A673 (cell line): ENCODE data around the gene EXOC6B. TPM values are rescaled to one million over a fixed set of nuclear protein-coding genes. Genes with fewer than 3 reads are reported as not detected.

Experiments used
- BruUV-seq: library from RNA; stranded (reverse); fragments of 400-500 nt; replicated peaks from 2 replicates; lab custom pipeline; 2021; lab: Mats Ljungman, UMichigan
- CTCF ChIA-PET: fragments of 300-600 bp; sonication (Branson Sonifier 250); formaldehyde crosslinking; loops from one replicate; lab custom pipeline; 2022; ENCODE audit warnings: antibody characterized with exemption; lab: Charles Lee
- POLR2A ChIA-PET: fragments of 300-600 bp; sonication (Branson Sonifier 250); formaldehyde crosslinking; loops from one replicate; lab custom pipeline; 2022; ENCODE audit warnings: antibody characterized with exemption; ENCODE audit not compliant: low non-redundant PET; lab: Charles Lee
- DNase-seq: peaks from one replicate; pipeline ENCODE4 v3.0.0-alpha.2; 2015; ENCODE audit warnings: low spot score
- H3K27ac ChIP-seq: fragments of 200-600 bp; sonication (generic); 2 replicates; pipeline ENCODE4 v1.5.1; 2016; ENCODE audit warnings: mixed run types, low read depth, mild to moderate bottlenecking, mixed read lengths, antibody characterized with exemption, low read length; ENCODE audit not compliant: poor library complexity, severe bottlenecking
- H3K27me3 ChIP-seq: fragments of 200-600 bp; sonication (generic); replicated peaks from 2 replicates; pipeline ENCODE4 v1.6.1; 2017; ENCODE audit warnings: mixed run types, low read depth, mild to moderate bottlenecking, mixed read lengths, antibody characterized with exemption, low read length; ENCODE audit not compliant: insufficient read depth, poor library complexity
- H3K36me3 ChIP-seq: fragments of 200-600 bp; sonication (generic); 2 replicates; pipeline ENCODE4 v1.6.1; 2016; ENCODE audit warnings: mixed run types, mild to moderate bottlenecking, mixed read lengths, antibody characterized with exemption, low read length; ENCODE audit not compliant: insufficient read depth, poor library complexity, severe bottlenecking
- H3K4me1 ChIP-seq: fragments of 200-600 bp; sonication (generic); 2 replicates; pipeline ENCODE4 v1.6.1; 2017; ENCODE audit warnings: mixed run types, mild to moderate bottlenecking, mixed read lengths, antibody characterized with exemption, low read length; ENCODE audit not compliant: insufficient read depth, poor library complexity, severe bottlenecking
- H3K4me3 ChIP-seq: fragments of 200-600 bp; sonication (generic); 2 replicates; pipeline ENCODE4 v1.5.1; 2016; ENCODE audit warnings: low read depth, mixed run types, mild to moderate bottlenecking, mixed read lengths, low read length; ENCODE audit not compliant: poor library complexity, severe bottlenecking
- H3K9me3 ChIP-seq: fragments of 200-600 bp; sonication (generic); 2 replicates; pipeline ENCODE4 v1.6.1; 2016; ENCODE audit warnings: mixed run types, low read depth, mild to moderate bottlenecking, mixed read lengths, antibody characterized with exemption, low read length; ENCODE audit not compliant: poor library complexity, severe bottlenecking
- EZH2 ChIP-seq: fragments of 200-600 bp; sonication (generic); IDR thresholded peaks from 2 replicates; pipeline ENCODE4 v1.6.1; 2017; ENCODE audit warnings: borderline replicate concordance, low read depth, mild to moderate bottlenecking, mixed read lengths, antibody characterized with exemption, low read length; ENCODE audit not compliant: poor library complexity, severe bottlenecking
- intact Hi-C: fragments of 100-400 bp; cut with micrococcal nuclease; formaldehyde crosslinking; loops from one replicate; pipeline ENCODE4 v1.10.0; 2022; ENCODE audit not compliant: unreplicated experiment
- total RNA-seq: library from RNA; stranded (reverse); gene quantifications from 2 replicates; pipeline ENCODE4 v1.2.3, GENCODE V29; 2021
- TF ChIP-seq, protein P1 (sequence below): fragments of 300-800, 200-600 bp; sonication (generic); conservative IDR thresholded peaks from 2 replicates; pipeline ENCODE4 v1.5.1; 2017; ENCODE audit warnings: low read depth, mild to moderate bottlenecking, antibody characterized with exemption, low read length, moderate library complexity, mixed read lengths

Gene EXOC6B
- total RNA-seq, 1 experiment from 2014 or later: 138 TPM

DNA sequence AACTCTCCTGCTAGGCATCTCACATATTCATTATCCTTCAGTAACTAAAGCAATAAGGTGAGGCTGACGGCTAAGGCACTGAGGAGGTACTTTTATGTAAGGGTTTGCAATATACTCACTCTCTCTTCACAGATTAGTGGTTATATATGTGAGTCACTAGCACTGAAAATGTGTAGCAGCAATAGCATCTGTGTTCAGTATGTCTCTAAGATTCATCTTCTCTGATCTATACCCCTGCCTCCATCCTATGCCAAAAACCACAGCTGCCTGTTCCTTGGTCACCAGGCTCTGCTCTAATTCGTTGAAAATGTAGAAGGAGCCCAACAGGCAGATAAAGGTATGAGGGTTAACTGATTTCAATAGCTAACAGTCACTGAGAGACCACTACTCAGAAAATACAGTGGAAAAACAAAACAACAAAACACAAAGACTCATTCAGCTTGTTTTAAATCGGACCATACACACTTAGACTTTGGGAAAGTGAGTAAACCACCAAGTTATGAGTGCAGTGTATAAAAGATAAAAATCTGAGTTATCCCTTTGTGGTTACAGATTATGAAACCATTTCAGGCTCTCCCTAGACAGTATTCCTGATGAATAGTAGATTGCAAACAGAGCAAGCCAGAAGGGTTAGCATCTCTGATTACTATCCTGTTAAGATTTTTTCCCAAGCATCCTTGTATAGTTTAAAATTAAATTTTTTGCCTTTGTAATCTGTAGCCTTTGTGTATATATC lies 602.8 kb downstream of the EXOC6B start:
- no TSS peak for BruUV-seq
- DNase-seq: no peak
- H3K4me3 ChIP-seq: no peak overlapping the region

DNA sequence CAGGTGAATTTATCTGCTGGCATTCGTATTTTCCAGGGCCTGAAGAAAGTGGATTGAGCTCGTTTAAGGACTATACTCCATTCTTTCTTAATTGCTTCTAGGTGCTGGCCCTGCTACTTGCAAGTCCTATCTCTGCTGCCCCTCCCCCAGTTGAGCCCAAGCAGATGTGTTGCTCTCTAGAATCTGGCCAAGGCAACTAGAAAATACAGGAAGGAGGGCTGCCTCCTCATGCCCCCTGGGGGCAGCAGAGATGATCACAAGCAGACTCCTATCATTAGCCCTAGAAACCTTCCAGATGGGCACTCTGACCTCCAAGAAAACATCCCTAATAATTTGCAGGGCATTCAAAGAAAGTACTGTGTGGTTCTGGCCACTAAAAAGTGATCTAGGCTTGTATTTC lies 605.7 kb downstream of the EXOC6B start:
- Histone ChIP-seq H3K36me3 (no peaks in the 10 kb centered on the region), H3K27me3 (no peaks in the 10 kb centered on the region), H3K4me1 (peaks cover 10% of the 10 kb centered on the region), H3K9me3 (no peaks in the 10 kb centered on the region), H3K4me3 (no peak overlapping the region), H3K27ac (no peak overlapping the region)
- BruUV-seq: no TSS peak
- peak; percentile 66 for DNase-seq
- ChIA-PET CTCF (no interaction called here), POLR2A (no interaction called here)
- intact Hi-C loops: no loop called here
- TF ChIP-seq EZH2: no peak
- TF ChIP-seq, protein P1, sequence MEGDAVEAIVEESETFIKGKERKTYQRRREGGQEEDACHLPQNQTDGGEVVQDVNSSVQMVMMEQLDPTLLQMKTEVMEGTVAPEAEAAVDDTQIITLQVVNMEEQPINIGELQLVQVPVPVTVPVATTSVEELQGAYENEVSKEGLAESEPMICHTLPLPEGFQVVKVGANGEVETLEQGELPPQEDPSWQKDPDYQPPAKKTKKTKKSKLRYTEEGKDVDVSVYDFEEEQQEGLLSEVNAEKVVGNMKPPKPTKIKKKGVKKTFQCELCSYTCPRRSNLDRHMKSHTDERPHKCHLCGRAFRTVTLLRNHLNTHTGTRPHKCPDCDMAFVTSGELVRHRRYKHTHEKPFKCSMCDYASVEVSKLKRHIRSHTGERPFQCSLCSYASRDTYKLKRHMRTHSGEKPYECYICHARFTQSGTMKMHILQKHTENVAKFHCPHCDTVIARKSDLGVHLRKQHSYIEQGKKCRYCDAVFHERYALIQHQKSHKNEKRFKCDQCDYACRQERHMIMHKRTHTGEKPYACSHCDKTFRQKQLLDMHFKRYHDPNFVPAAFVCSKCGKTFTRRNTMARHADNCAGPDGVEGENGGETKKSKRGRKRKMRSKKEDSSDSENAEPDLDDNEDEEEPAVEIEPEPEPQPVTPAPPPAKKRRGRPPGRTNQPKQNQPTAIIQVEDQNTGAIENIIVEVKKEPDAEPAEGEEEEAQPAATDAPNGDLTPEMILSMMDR: peak; percentile 56

More for the DNA sequence above, 602.8 kb downstream of the EXOC6B start:
- ChIA-PET POLR2A (no interaction called here), CTCF (no interaction called here)
- Histone ChIP-seq H3K4me1 (peaks cover 10% of the 10 kb centered on the region), H3K36me3 (no peaks in the 10 kb centered on the region), H3K9me3 (no peaks in the 10 kb centered on the region), H3K27ac (no peak overlapping the region), H3K27me3 (no peaks in the 10 kb centered on the region)
- TF ChIP-seq, protein P1: no peak
- no peak for TF ChIP-seq EZH2
- intact Hi-C loops: no loop called here

DNA sequence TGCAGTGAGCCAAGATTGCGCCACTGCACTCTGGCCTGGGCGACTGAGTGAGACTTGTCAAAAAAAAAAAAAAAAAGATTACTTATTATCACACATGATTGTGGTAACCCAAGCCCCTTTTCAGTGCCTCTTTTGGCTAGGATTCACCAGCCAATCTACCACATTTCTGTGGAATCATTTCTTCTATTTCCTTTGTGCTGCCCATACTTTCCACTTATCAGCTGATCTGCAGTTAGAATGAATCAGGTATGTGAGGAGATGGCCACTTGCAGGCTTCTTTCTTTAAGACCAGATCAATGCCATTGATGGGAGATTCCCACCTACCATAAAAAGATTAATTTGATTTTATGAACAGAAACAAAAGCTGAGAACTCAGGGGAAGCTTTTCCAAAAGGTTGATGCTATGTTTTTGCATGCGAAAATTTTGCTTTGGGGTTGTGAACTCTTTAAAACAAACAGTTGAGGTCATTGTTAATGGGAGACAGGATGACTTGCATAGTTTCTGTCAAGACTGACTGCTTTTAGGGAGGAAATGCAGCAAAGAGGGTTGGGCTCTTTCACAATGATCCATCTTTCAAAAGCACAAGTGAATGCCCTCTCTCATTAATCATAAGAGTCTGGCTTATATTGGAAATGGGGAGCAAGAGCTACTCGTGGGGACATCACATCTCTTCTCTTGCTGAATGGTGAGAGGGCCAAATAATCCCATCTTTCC lies 611.2 kb downstream of the EXOC6B start:
- H3K36me3 ChIP-seq: no peaks in the 10 kb centered on the region
- ChIA-PET POLR2A (no interaction called here), CTCF (no interaction called here)
- TF ChIP-seq, protein P1: no peak
- DNase-seq: no peak
- H3K27me3 ChIP-seq: no peaks in the 10 kb centered on the region
- no peak overlapping the region for H3K4me3 ChIP-seq
- H3K4me1 ChIP-seq: peaks cover 4% of the 10 kb centered on the region
- intact Hi-C loops: no loop called here
- no TSS peak for BruUV-seq
- H3K27ac ChIP-seq: no peak overlapping the region
- H3K9me3 ChIP-seq: no peaks in the 10 kb centered on the region
